ENCODE data around the gene ST7L.

GRCh38 chr1:112618114-112618720 lies 724 bp downstream of the ST7L start:
- no peak for TF ChIP-seq EZH2 (IDR thresholded peaks at IDR 0.05; ENCODE audit: low read length)
- TF ChIP-seq CTCF (optimal IDR thresholded peaks at IDR 0.05 in 1 of 3, IDR thresholded peaks at IDR 0.05 in 1 of 3, conservative IDR thresholded peaks at IDR 0.05 in 1 of 3; ENCODE audit: extremely low read depth in 1 of 3, insufficient read depth in 2 of 3, low read length in 3 of 3) = no peak

Data from keratinocyte (primary cell).